Measurements from ENCODE around the gene RIN3. TPM values are rescaled to one million over a fixed set of nuclear protein-coding genes. Genes with fewer than 3 reads are reported as not detected.
A peak's percentile ranks its signal among the peaks of the same experiment; 100 is the strongest.

Gene RIN3
- total RNA-seq, 1 donor = 7.2 TPM

- no peak overlapping the region for H3K4me3 ChIP-seq (ENCODE audit: low read depth, low read length)
- TF ChIP-seq CTCF (IDR thresholded peaks at IDR 0.05; ENCODE audit: insufficient read depth, low read length) = no peak
- no peak for DNase-seq (ENCODE audit: low read depth)
These were observed 108.7 kb downstream of the RIN3 start for GRCh38 chr14:92622311-92622710.

- no peak overlapping the region for H3K4me3 ChIP-seq (ENCODE audit: low read depth, low read length)
- DNase-seq (ENCODE audit: low read depth) = no peak
- TF ChIP-seq CTCF (IDR thresholded peaks at IDR 0.05; ENCODE audit: insufficient read depth, low read length) = no peak
These were observed 111.2 kb downstream of the RIN3 start for GRCh38 chr14:92624764-92625163.

GRCh38 chr14:92625213-92625612 is 111.6 kb downstream of the RIN3 start:
- no peak for TF ChIP-seq CTCF (IDR thresholded peaks at IDR 0.05; ENCODE audit: insufficient read depth, low read length)

GRCh38 chr14:92626041-92626440 is 112.5 kb downstream of the RIN3 start:
- DNase-seq (ENCODE audit: low read depth) = peak; percentile 60
- TF ChIP-seq CTCF (IDR thresholded peaks at IDR 0.05; ENCODE audit: insufficient read depth, low read length) = no peak
- no peak overlapping the region for H3K4me3 ChIP-seq (ENCODE audit: low read depth, low read length)

More at GRCh38 chr14:92625213-92625612, 111.6 kb downstream of the RIN3 start:
- no peak overlapping the region for H3K4me3 ChIP-seq (ENCODE audit: low read depth, low read length)
- peak; percentile 95 for DNase-seq (ENCODE audit: low read depth)

- no peak overlapping the region for H3K4me3 ChIP-seq (ENCODE audit: low read depth, low read length)
- no peak for TF ChIP-seq CTCF (IDR thresholded peaks at IDR 0.05; ENCODE audit: insufficient read depth, low read length)
- DNase-seq (ENCODE audit: low read depth) = no peak
These were observed 114.2 kb downstream of the RIN3 start for GRCh38 chr14:92627707-92628215.

GRCh38 chr14:92628636-92629035 is 115.1 kb downstream of the RIN3 start:
- DNase-seq (ENCODE audit: low read depth) = no peak
- no peak overlapping the region for H3K4me3 ChIP-seq (ENCODE audit: low read depth, low read length)
- no peak for TF ChIP-seq CTCF (IDR thresholded peaks at IDR 0.05; ENCODE audit: insufficient read depth, low read length)

- H3K4me3 ChIP-seq (ENCODE audit: low read depth, low read length) = no peak overlapping the region
- DNase-seq (ENCODE audit: low read depth) = no peak
- TF ChIP-seq CTCF (IDR thresholded peaks at IDR 0.05; ENCODE audit: insufficient read depth, low read length) = no peak
These were observed 116.8 kb downstream of the RIN3 start for GRCh38 chr14:92630367-92630766.
